DMS153 (cell line): Measurements from ENCODE around the gene UTP4.
A peak's percentile ranks its signal among the peaks of the same experiment; 100 is the strongest.
"Not testable (repeated sequence)": the region's sequence is repeated elsewhere in the genome, so short reads cannot be mapped to it uniquely, and the experiment has no call there.

Experiments used
- DNase-seq: peaks from one replicate; lab custom pipeline; 2025; lab: John Stamatoyannopoulos, UW

The UTP4 gene

GRCh38 chr16:69110406-69110805, 22.0 kb upstream of the UTP4 start:
- DNase-seq: no peak

GRCh38 chr16:69111216-69111875, 21.1 kb upstream of the UTP4 start:
- DNase-seq: no peak

- no peak for DNase-seq
Measured at GRCh38 chr16:69111876-69112230, 20.6 kb upstream of the UTP4 start.

- DNase-seq: peak; percentile 5
Measured at GRCh38 chr16:69112285-69113129, 19.9 kb upstream of the UTP4 start.

GRCh38 chr16:69113216-69113615, 19.2 kb upstream of the UTP4 start:
- no peak for DNase-seq

DNA sequence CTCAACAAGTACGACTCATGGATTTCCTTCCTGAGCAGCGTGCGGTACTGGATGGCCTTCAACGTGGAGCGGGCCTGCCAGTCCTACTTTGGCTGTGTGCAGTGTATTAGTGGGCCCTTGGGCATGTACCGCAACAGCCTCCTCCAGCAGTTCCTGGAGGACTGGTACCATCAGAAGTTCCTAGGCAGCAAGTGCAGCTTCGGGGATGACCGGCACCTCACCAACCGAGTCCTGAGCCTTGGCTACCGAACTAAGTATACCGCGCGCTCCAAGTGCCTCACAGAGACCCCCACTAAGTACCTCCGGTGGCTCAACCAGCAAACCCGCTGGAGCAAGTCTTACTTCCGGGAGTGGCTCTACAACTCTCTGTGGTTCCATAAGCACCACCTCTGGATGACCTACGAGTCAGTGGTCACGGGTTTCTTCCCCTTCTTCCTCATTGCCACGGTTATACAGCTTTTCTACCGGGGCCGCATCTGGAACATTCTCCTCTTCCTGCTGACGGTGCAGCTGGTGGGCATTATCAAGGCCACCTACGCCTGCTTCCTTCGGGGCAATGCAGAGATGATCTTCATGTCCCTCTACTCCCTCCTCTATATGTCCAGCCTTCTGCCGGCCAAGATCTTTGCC, 18.0 kb upstream of the UTP4 start:
- no peak for DNase-seq

- no peak for DNase-seq
Measured at GRCh38 chr16:69114976-69115355, 17.5 kb upstream of the UTP4 start.

- DNase-seq: no peak
Measured at GRCh38 chr16:69115361-69115760, 17.1 kb upstream of the UTP4 start.

GRCh38 chr16:69115837-69116236, 16.6 kb upstream of the UTP4 start:
- DNase-seq: no peak

GRCh38 chr16:69116256-69116875, 16.1 kb upstream of the UTP4 start:
- no peak for DNase-seq

DNA sequence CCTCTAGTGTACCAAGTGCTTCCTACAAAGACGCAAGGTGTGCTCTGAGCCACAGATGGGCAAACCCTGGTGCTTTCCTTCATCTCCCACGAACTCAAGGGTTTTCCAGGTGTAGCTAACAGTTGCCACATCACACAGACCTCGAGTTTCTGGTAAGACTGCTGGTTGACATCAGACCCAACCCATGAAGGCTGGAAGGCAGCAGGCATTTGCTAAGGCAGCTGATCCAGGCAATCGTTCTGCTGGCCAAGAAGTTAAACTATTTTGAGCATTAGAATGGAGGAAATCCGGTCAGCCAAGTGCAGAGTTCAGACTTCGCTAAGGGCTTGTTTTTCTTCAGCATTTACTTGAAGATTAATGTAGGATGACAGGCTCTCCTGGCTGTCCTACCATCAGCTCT, 15.5 kb upstream of the UTP4 start:
- no peak for DNase-seq

DNA sequence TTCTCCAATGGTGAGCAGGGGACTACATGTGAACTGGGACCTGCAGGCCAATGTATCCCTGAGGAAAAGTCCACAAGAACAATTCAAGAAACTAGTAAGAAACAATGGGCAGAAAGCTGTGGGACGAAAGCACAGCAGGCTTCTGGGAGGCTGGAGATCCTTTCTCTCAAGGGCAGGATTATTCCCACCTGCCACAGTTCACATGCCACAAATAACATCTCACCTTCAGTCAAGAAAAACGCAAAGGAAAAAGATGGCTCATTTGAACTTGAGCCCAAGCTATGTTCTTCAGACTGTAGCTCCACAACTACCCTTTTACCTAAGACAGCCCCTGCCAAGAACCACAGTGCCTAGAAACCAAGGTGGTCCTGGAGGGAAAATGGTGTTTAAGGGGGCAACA, 14.0 kb upstream of the UTP4 start:
- DNase-seq: no peak

DNA sequence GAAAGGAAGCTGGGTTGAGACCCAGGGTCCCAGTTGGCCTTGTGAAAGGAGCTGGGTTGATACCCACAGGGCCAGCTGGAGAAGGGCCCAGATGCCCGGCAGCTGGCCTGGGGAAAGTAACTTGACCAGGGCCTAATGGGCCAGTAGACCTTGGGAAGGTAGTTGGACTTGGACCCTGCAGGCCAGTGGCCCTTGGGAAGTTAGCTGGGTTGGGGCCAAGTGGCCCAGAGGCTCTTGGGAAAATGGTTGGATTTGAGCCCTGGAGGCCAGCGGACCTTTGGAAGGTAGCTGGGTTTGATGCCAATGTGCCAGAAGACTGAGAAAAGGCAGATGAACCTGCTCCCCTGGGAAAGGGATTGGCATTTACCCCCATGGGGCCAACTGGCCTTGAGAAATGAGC, 13.5 kb upstream of the UTP4 start:
- DNase-seq: no peak

- no peak for DNase-seq
Measured at GRCh38 chr16:69119536-69119935, 12.9 kb upstream of the UTP4 start.

GRCh38 chr16:69120096-69120664, 12.3 kb upstream of the UTP4 start:
- no peak for DNase-seq

GRCh38 chr16:69123910-69124309, 8.5 kb upstream of the UTP4 start:
- DNase-seq: peak; percentile 24

GRCh38 chr16:69124406-69124805, 8.0 kb upstream of the UTP4 start:
- DNase-seq: not testable (repeated sequence)

DNA sequence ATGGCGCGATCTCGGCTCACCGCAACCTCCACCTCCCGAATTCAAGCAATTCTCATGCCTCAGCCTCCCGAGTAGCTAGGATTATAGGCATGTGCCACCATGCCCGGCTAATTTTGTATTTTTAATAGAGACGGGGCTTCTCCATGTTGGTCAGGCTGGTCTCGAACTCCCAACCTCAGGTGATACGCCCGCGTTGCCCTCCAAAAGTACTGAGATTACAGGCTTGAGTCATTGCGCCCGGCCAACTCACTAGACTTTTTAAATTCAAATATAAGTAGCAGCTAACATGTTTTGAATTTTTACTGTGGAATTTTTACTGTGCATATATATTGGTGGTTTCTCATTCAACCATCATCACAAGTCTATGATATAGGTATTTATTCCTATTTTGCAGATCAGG, 7.5 kb upstream of the UTP4 start:
- not testable (repeated sequence) for DNase-seq

- no peak for DNase-seq
Measured at GRCh38 chr16:69126221-69126620, 6.2 kb upstream of the UTP4 start.

- not testable (repeated sequence) for DNase-seq
Measured at GRCh38 chr16:69126801-69127200, 5.6 kb upstream of the UTP4 start.

GRCh38 chr16:69127966-69128510, 4.4 kb upstream of the UTP4 start:
- no peak for DNase-seq

GRCh38 chr16:69130461-69130860, 2.0 kb upstream of the UTP4 start:
- DNase-seq: no peak
